Ascending aorta (tissue), 2 donors: ENCODE measurements around the gene NEAT1. TPM values are rescaled to one million over a fixed set of nuclear protein-coding genes. Genes with fewer than 3 reads are reported as not detected.

Source experiments
- DNase-seq, 2 donors: peaks; one replicate each; pipeline ENCODE4 v3.0.0-alpha.2; 2019; ENCODE audit warnings: low spot score in 2 of 2
- H3K27ac ChIP-seq, 2 donors: fragments of 200-600 bp; sonication (generic); one replicate each; pipeline ENCODE4 v1.5.1; 2016 to 2017; ENCODE audit warnings: mild to moderate bottlenecking in 1 of 2
- H3K27me3 ChIP-seq: fragments of 200-600 bp; sonication (generic); one replicate; pipeline ENCODE4 v1.5.1; 2017
- H3K36me3 ChIP-seq, 2 donors: fragments of 200-600 bp; sonication (generic); one replicate each; pipeline ENCODE4 v1.5.1; 2016
- H3K4me1 ChIP-seq, 2 donors: fragments of 200-600 bp; sonication (generic); one replicate each; pipeline ENCODE4 v1.5.1; 2016 to 2017; ENCODE audit warnings: mild to moderate bottlenecking in 1 of 2
- H3K4me3 ChIP-seq, 2 donors: fragments of 200-600 bp; sonication (generic); one replicate each; pipeline ENCODE4 v1.5.1; 2016 to 2017; ENCODE audit warnings: mild to moderate bottlenecking in 1 of 2
- H3K9me3 ChIP-seq, 2 donors: fragments of 200-600 bp; sonication (generic); one replicate each; pipeline ENCODE4 v1.5.1; 2016
- CTCF ChIP-seq, 3 experiments: fragments of 200-600 bp in 2 of 3; fragments of 450-650 bp in 1 of 3; sonication (generic) in 2 of 3; IDR thresholded peaks; one replicate each; pipeline ENCODE4 v1.5.1; 2016 to 2019; ENCODE audit warnings: antibody characterized with exemption in 3 of 3, mild to moderate bottlenecking in 1 of 3, moderate library complexity in 1 of 3
- intact Hi-C: fragments of 100-400 bp; cut with DNase I; formaldehyde crosslinking; loops from one replicate; pipeline ENCODE4 v1.15.1; 2023
- total RNA-seq: library from RNA; depleted of rRNA; stranded (reverse); fragments of >200 nt; gene quantifications from one replicate; pipeline ENCODE4 v1.1.0, GENCODE V29; 2016

The NEAT1 gene
- total RNA-seq, 1 donor from 2014 or later = 180 TPM

GRCh38 chr11:65427691-65428577, 5.3 kb downstream of the NEAT1 start:
- intact Hi-C loops = no loop called here

GRCh38 chr11:65428578-65429067, 6.0 kb downstream of the NEAT1 start:
- peak in 1 of 2 donors; percentile 70 for DNase-seq
- intact Hi-C loops = no loop called here
- Histone ChIP-seq H3K36me3 (peaks cover 37 to 62% of the 10 kb centered on the region in 2 donors), H3K9me3 (no peaks in the 10 kb centered on the region), H3K27me3 (no peaks in the 10 kb centered on the region), H3K4me3 (peak overlapping the region; percentile 56 to 80), H3K4me1 (peaks cover 4 to 33% of the 10 kb centered on the region in 2 donors), H3K27ac (peak overlapping the region; percentile 5 to 99)
- no peak for TF ChIP-seq CTCF (IDR thresholded peaks at IDR 0.05)

More at GRCh38 chr11:65427691-65428577, 5.3 kb downstream of the NEAT1 start:
- Histone ChIP-seq H3K27me3 (no peaks in the 10 kb centered on the region), H3K4me3 (peak overlapping the region; percentile 56 to 80), H3K36me3 (peaks cover 37 to 62% of the 10 kb centered on the region in 2 donors), H3K9me3 (no peaks in the 10 kb centered on the region), H3K4me1 (peaks cover 4 to 29% of the 10 kb centered on the region in 2 donors), H3K27ac (peak overlapping the region; percentile 5 to 99)
- TF ChIP-seq CTCF (IDR thresholded peaks at IDR 0.05) = no peak
- DNase-seq = peak in 1 of 2 donors; percentile 69

GRCh38 chr11:65429068-65429681, 6.6 kb downstream of the NEAT1 start:
- Histone ChIP-seq H3K27ac (peak overlapping the region; percentile 66 to 78), H3K4me1 (peaks cover 7 to 39% of the 10 kb centered on the region in 2 donors), H3K36me3 (peaks cover 36 to 62% of the 10 kb centered on the region in 2 donors), H3K4me3 (peak overlapping the region; percentile 56 to 80), H3K27me3 (no peaks in the 10 kb centered on the region), H3K9me3 (no peaks in the 10 kb centered on the region)
- no peak for TF ChIP-seq CTCF (IDR thresholded peaks at IDR 0.05)
- intact Hi-C loops = no loop called here
- peak in 1 of 2 donors; percentile 64 for DNase-seq

GRCh38 chr11:65429724-65430405, 7.3 kb downstream of the NEAT1 start:
- Histone ChIP-seq H3K36me3 (peaks cover 36 to 62% of the 10 kb centered on the region in 2 donors), H3K4me1 (peaks cover 8 to 46% of the 10 kb centered on the region in 2 donors), H3K9me3 (no peaks in the 10 kb centered on the region), H3K27ac (peak overlapping the region; percentile 66 to 78), H3K4me3 (peak overlapping the region; percentile 56 to 80), H3K27me3 (no peaks in the 10 kb centered on the region)
- intact Hi-C loops = no loop called here
- TF ChIP-seq CTCF (IDR thresholded peaks at IDR 0.05) = no peak
- DNase-seq = peak in 1 of 2 donors; percentile 79
